Trophoblast cell (in vitro differentiated cells and primary cell): ENCODE measurements around the gene NR6A1.

Source experiments
- DNase-seq, 2 donors: peaks; one replicate each; pipeline ENCODE4 v3.0.0-alpha.2; 2016
- H2AFZ ChIP-seq: 2 replicates; pipeline ENCODE4 v1.6.1; 2013; ENCODE audit warnings: low read length, moderate library complexity, mild to moderate bottlenecking; ENCODE audit not compliant: insufficient read depth, poor library complexity
- H2AK5ac ChIP-seq: 2 replicates; pipeline ENCODE4 v1.6.1; 2013; ENCODE audit warnings: mild to moderate bottlenecking, low read length
- H2BK120ac ChIP-seq: 2 replicates; pipeline ENCODE4 v1.6.1; 2013; ENCODE audit warnings: low read length, mild to moderate bottlenecking, moderate library complexity; ENCODE audit not compliant: insufficient read depth, poor library complexity
- H2BK12ac ChIP-seq: 2 replicates; pipeline ENCODE4 v1.6.1; 2013; ENCODE audit warnings: mild to moderate bottlenecking, low read length, moderate library complexity
- H2BK5ac ChIP-seq: 2 replicates; pipeline ENCODE4 v1.6.1; 2013; ENCODE audit warnings: low read length, low read depth, moderate library complexity, mild to moderate bottlenecking; ENCODE audit not compliant: poor library complexity
- H3K14ac ChIP-seq: 2 replicates; pipeline ENCODE4 v1.6.1; 2013; ENCODE audit warnings: mild to moderate bottlenecking, low read length
- H3K18ac ChIP-seq: 2 replicates; pipeline ENCODE4 v1.6.1; 2013; ENCODE audit warnings: mild to moderate bottlenecking, low read length
- H3K23ac ChIP-seq: 2 replicates; pipeline ENCODE4 v1.6.1; 2013; ENCODE audit warnings: low read length
- H3K27ac ChIP-seq: 2 replicates; pipeline ENCODE4 v1.5.1; 2013; ENCODE audit warnings: low read depth, mild to moderate bottlenecking, inconsistent platforms, low read length, moderate library complexity
- H3K27me3 ChIP-seq: 2 replicates; pipeline ENCODE4 v1.6.1; 2013; ENCODE audit warnings: inconsistent platforms, mild to moderate bottlenecking, low read length, moderate library complexity; ENCODE audit not compliant: insufficient read depth
- H3K36me3 ChIP-seq, 2 experiments: 1 replicate in 1 of 2; 2 replicates in 1 of 2; pipeline ENCODE4 v1.6.1; 2013; ENCODE audit warnings: low read length in 2 of 2, mild to moderate bottlenecking in 2 of 2, moderate library complexity in 1 of 2; ENCODE audit not compliant: insufficient read depth in 2 of 2, control insufficient read depth in 1 of 2
- H3K4ac ChIP-seq: 2 replicates; pipeline ENCODE4 v1.6.1; 2013; ENCODE audit warnings: low read depth, mild to moderate bottlenecking, low read length, moderate library complexity
- H3K4me1 ChIP-seq, 2 experiments: 1 replicate in 1 of 2; 2 replicates in 1 of 2; pipeline ENCODE4 v1.6.1; 2013; ENCODE audit warnings: low read length in 2 of 2, mild to moderate bottlenecking in 2 of 2, moderate library complexity in 1 of 2; ENCODE audit not compliant: insufficient read depth in 2 of 2, control insufficient read depth in 1 of 2
- H3K4me2 ChIP-seq: 2 replicates; pipeline ENCODE4 v1.6.1; 2013; ENCODE audit warnings: inconsistent platforms, mild to moderate bottlenecking, low read length, moderate library complexity
- H3K4me3 ChIP-seq: 2 replicates; pipeline ENCODE4 v1.5.1; 2013; ENCODE audit warnings: mild to moderate bottlenecking, low read depth, low read length, inconsistent platforms
- H3K79me1 ChIP-seq: one replicate; pipeline ENCODE4 v1.6.1; 2013; ENCODE audit warnings: low read length
- H3K79me2 ChIP-seq: 2 replicates; pipeline ENCODE4 v1.6.1; 2013; ENCODE audit warnings: low read length, mild to moderate bottlenecking; ENCODE audit not compliant: control insufficient read depth, insufficient read depth, poor library complexity
- H3K9ac ChIP-seq: 2 replicates; pipeline ENCODE4 v1.6.1; 2013; ENCODE audit warnings: mild to moderate bottlenecking, low read length
- H3K9me3 ChIP-seq: 2 replicates; pipeline ENCODE4 v1.6.1; 2013; ENCODE audit warnings: low read depth, mild to moderate bottlenecking, control low read depth, inconsistent platforms, low read length; ENCODE audit not compliant: insufficient read depth
- H4K12ac ChIP-seq: 2 replicates; pipeline ENCODE4 v1.6.1; 2013; ENCODE audit warnings: low read depth, mild to moderate bottlenecking, low read length, moderate library complexity
- H4K8ac ChIP-seq: 2 replicates; pipeline ENCODE4 v1.6.1; 2013; ENCODE audit warnings: low read depth, mild to moderate bottlenecking, low read length, moderate library complexity
- H4K91ac ChIP-seq: one replicate; pipeline ENCODE4 v1.6.1; 2013; ENCODE audit warnings: low read depth, mild to moderate bottlenecking, low read length, moderate library complexity
- WGBS: extraction: QIAGEN DNeasy Blood & Tissue Kit; methylation state at CpG from one replicate; pipeline ENCODE4 v1.1.7; 2013; ENCODE audit warnings: missing lambda C conversion rate; ENCODE audit not compliant: insufficient read length, insufficient coverage; ENCODE audit errors: extremely low coverage; 5-methylcytosine and 5-hydroxymethylcytosine counted together

NR6A1 gene

GRCh38 chr9:124803911-124804310 lies 32.8 kb upstream of the NR6A1 start:
- H3K27me3 ChIP-seq = no peaks in the 10 kb centered on the region
- H2BK120ac ChIP-seq = no peak overlapping the region
- no peak overlapping the region for H3K14ac ChIP-seq
- H3K23ac ChIP-seq = no peak overlapping the region
- peaks cover 42 to 48% of the 10 kb centered on the region in 2 experiments for H3K36me3 ChIP-seq
- no peaks in the 10 kb centered on the region for H3K9me3 ChIP-seq
- H3K18ac ChIP-seq = no peak overlapping the region
- peaks cover 5% of the 10 kb centered on the region for H3K79me2 ChIP-seq
- no peak overlapping the region for H3K4ac ChIP-seq
- H2BK5ac ChIP-seq = no peak overlapping the region
- H3K79me1 ChIP-seq = peaks cover 13% of the 10 kb centered on the region
- WGBS = no CpG with 5 or more reads among the region's 8 CpGs
- no peak overlapping the region for H3K4me3 ChIP-seq
- no peak overlapping the region for H4K8ac ChIP-seq
- no peak overlapping the region for H4K91ac ChIP-seq
- no peak overlapping the region for H2AFZ ChIP-seq
- no peak for DNase-seq
- H4K12ac ChIP-seq = no peak overlapping the region
- H3K9ac ChIP-seq = no peak overlapping the region
- H3K27ac ChIP-seq = no peak overlapping the region
- H3K4me1 ChIP-seq = peaks cover 10 to 11% of the 10 kb centered on the region in 2 experiments
- H2AK5ac ChIP-seq = no peak overlapping the region
- no peak overlapping the region for H3K4me2 ChIP-seq
- H2BK12ac ChIP-seq = no peak overlapping the region

- Histone ChIP-seq H3K4ac (no peak overlapping the region), H3K36me3 (peaks cover 36 to 41% of the 10 kb centered on the region in 2 experiments), H3K4me1 (no peaks in the 10 kb centered on the region), H2AK5ac (no peak overlapping the region), H2BK120ac (no peak overlapping the region), H3K9me3 (no peaks in the 10 kb centered on the region), H3K9ac (no peak overlapping the region), H4K8ac (no peak overlapping the region), H2BK5ac (no peak overlapping the region), H3K27ac (no peak overlapping the region), H3K79me2 (no peaks in the 10 kb centered on the region), H3K23ac (no peak overlapping the region), H3K14ac (no peak overlapping the region), H3K4me3 (no peak overlapping the region), H2AFZ (no peak overlapping the region), H4K12ac (no peak overlapping the region), H4K91ac (peak overlapping the region; percentile 18), H3K18ac (no peak overlapping the region), H2BK12ac (peak overlapping the region; percentile 5), H3K27me3 (no peaks in the 10 kb centered on the region), H3K79me1 (no peaks in the 10 kb centered on the region), H3K4me2 (no peak overlapping the region)
- WGBS = no CpG with 5 or more reads among the region's 3 CpGs
- DNase-seq = no peak
Observed at GRCh38 chr9:124802426-124802825, 31.3 kb upstream of the NR6A1 start.

GRCh38 chr9:124801356-124801755 lies 30.2 kb upstream of the NR6A1 start:
- H3K23ac ChIP-seq = no peak overlapping the region
- no peak overlapping the region for H3K18ac ChIP-seq
- no peaks in the 10 kb centered on the region for H3K9me3 ChIP-seq
- no peak overlapping the region for H2AK5ac ChIP-seq
- no peaks in the 10 kb centered on the region for H3K27me3 ChIP-seq
- no peak overlapping the region for H4K8ac ChIP-seq
- H3K79me1 ChIP-seq = peaks cover 3% of the 10 kb centered on the region
- no peak overlapping the region for H2AFZ ChIP-seq
- peaks cover 36 to 41% of the 10 kb centered on the region in 2 experiments for H3K36me3 ChIP-seq
- WGBS = no CpG with 5 or more reads among the region's 6 CpGs
- no peak overlapping the region for H2BK5ac ChIP-seq
- H3K79me2 ChIP-seq = no peaks in the 10 kb centered on the region
- no peak for DNase-seq
- no peak overlapping the region for H3K9ac ChIP-seq
- no peak overlapping the region for H3K4me3 ChIP-seq
- peaks cover 0 to 4% of the 10 kb centered on the region in 2 experiments for H3K4me1 ChIP-seq
- H3K27ac ChIP-seq = no peak overlapping the region
- H4K91ac ChIP-seq = no peak overlapping the region
- no peak overlapping the region for H2BK120ac ChIP-seq
- H3K14ac ChIP-seq = no peak overlapping the region
- peak overlapping the region; percentile 30 for H2BK12ac ChIP-seq
- H3K4ac ChIP-seq = no peak overlapping the region
- H3K4me2 ChIP-seq = no peak overlapping the region
- no peak overlapping the region for H4K12ac ChIP-seq

GRCh38 chr9:124800306-124801259 lies 29.5 kb upstream of the NR6A1 start:
- no peak overlapping the region for H2BK5ac ChIP-seq
- H2AK5ac ChIP-seq = no peak overlapping the region
- H3K79me1 ChIP-seq = peaks cover 7% of the 10 kb centered on the region
- peaks cover 4 to 9% of the 10 kb centered on the region in 2 experiments for H3K4me1 ChIP-seq
- no peak overlapping the region for H3K14ac ChIP-seq
- no CpG with 5 or more reads among the region's 15 CpGs for WGBS
- H3K4me3 ChIP-seq = no peak overlapping the region
- H3K36me3 ChIP-seq = peaks cover 36 to 41% of the 10 kb centered on the region in 2 experiments
- no peak overlapping the region for H3K4ac ChIP-seq
- no peak overlapping the region for H3K9ac ChIP-seq
- H2BK12ac ChIP-seq = no peak overlapping the region
- H3K79me2 ChIP-seq = no peaks in the 10 kb centered on the region
- no peak overlapping the region for H3K27ac ChIP-seq
- H3K27me3 ChIP-seq = no peaks in the 10 kb centered on the region
- no peak overlapping the region for H3K23ac ChIP-seq
- H4K8ac ChIP-seq = no peak overlapping the region
- no peak overlapping the region for H4K12ac ChIP-seq
- no peak overlapping the region for H3K18ac ChIP-seq
- no peak overlapping the region for H4K91ac ChIP-seq
- DNase-seq = peak in 1 of 2 donors; percentile 24
- no peak overlapping the region for H3K4me2 ChIP-seq
- no peaks in the 10 kb centered on the region for H3K9me3 ChIP-seq
- no peak overlapping the region for H2AFZ ChIP-seq
- H2BK120ac ChIP-seq = no peak overlapping the region
